A549 (cell line): ENCODE results near the gene SCYL2.
"Not testable (repeated sequence)": the region's sequence is repeated elsewhere in the genome, so short reads cannot be mapped to it uniquely, and the experiment has no call there.

Experiments used
- BCL3 ChIP-seq: fragments of >200 bp; sonication (Bioruptor Twin); formaldehyde crosslinking; IDR thresholded peaks from 3 replicates; pipeline ENCODE4 v1.6.1; 2016
- CTCF ChIP-seq: fragments of >200 bp; sonication (Bioruptor Twin); formaldehyde crosslinking; IDR thresholded peaks from 3 replicates; pipeline ENCODE4 v1.5.1; 2016
- EHF ChIP-seq: fragments of 250-450 bp; sonication (Bioruptor Pico); IDR thresholded peaks from 2 replicates; pipeline ENCODE4 v1.5.0; 2020; ENCODE audit warnings: mild to moderate bottlenecking
- KDM5A ChIP-seq: fragments of 200-600 bp; sonication (generic); IDR thresholded peaks from 2 replicates; pipeline ENCODE4 v1.6.1; 2016; ENCODE audit warnings: antibody characterized with exemption, mild to moderate bottlenecking
- PBX3 ChIP-seq: IDR thresholded peaks from 2 replicates; pipeline ENCODE4 v1.6.1; 2012

GRCh38 chr12:100284556-100284955 is 17.6 kb downstream of the SCYL2 start:
- TF ChIP-seq EHF (CRISPR knock-in tag); KDM5A; PBX3; BCL3; CTCF: not testable (repeated sequence)
